AG04449 (cell line): ENCODE data around the gene ALX4.

Source experiments
- CTCF ChIA-PET: fragments of 350-600 bp; formaldehyde crosslinking; extraction: SDS; loops from one replicate; lab custom pipeline; 2021; ENCODE audit warnings: antibody characterized with exemption; lab: Yijun Ruan, JAX
- POLR2A ChIA-PET: fragments of 400-600, 350-600 bp; formaldehyde crosslinking; extraction: SDS; loops from one replicate; lab custom pipeline; 2020; ENCODE audit warnings: antibody characterized with exemption, inconsistent platforms; lab: Yijun Ruan, JAX
- DNase-seq: peaks from one replicate; pipeline ENCODE4 v3.0.0-alpha.2; 2010; ENCODE audit warnings: low read depth, low spot score
- H3K4me3 ChIP-seq: 2 replicates; pipeline ENCODE4 v1.5.1; 2011; ENCODE audit warnings: low read depth, mild to moderate bottlenecking, control low read depth, low read length
- CTCF ChIP-seq: IDR thresholded peaks from one replicate; pipeline ENCODE4 v1.5.1; 2011; ENCODE audit warnings: mild to moderate bottlenecking, moderate library complexity, low read length, control low read depth, inconsistent platforms; ENCODE audit not compliant: insufficient read depth; ENCODE audit errors: missing control alignments

ALX4 gene

GRCh38 chr11:44226945-44227344 is 83.0 kb downstream of the ALX4 start:
- CTCF ChIA-PET, result interaction anchor here (0.9 to 1.7 kb wide), 3 partner anchors 10 to 59 kb away, joined by 3 to 5 read pairs (median 3); no protein-coding TSS in a partner anchor
- H3K4me3 ChIP-seq, result no peak overlapping the region
- POLR2A ChIA-PET, result no interaction called here
- no peak for TF ChIP-seq CTCF
- DNase-seq, result no peak

- no peak for DNase-seq
- no peak for TF ChIP-seq CTCF
- ChIA-PET POLR2A (no interaction called here), CTCF (interaction anchor here (0.9 to 1.0 kb wide), 2 partner anchors 11 to 25 kb away, joined by 3 read pairs; no protein-coding TSS in a partner anchor)
- no peak overlapping the region for H3K4me3 ChIP-seq
These were observed 83.4 kb downstream of the ALX4 start for GRCh38 chr11:44226490-44226889.

- ChIA-PET CTCF (interaction anchor here (1.4 to 1.5 kb wide), 2 partner anchors 10 to 91 kb away, joined by 5 to 8 read pairs; no protein-coding TSS in a partner anchor), POLR2A (interaction anchor here (0.7 kb wide), 1 partner anchor 16 kb away, joined by 3 read pairs; no protein-coding TSS in a partner anchor)
- DNase-seq, result no peak
- no peak for TF ChIP-seq CTCF
- no peak overlapping the region for H3K4me3 ChIP-seq
These were observed 85.0 kb downstream of the ALX4 start for GRCh38 chr11:44224867-44225501.

DNA sequence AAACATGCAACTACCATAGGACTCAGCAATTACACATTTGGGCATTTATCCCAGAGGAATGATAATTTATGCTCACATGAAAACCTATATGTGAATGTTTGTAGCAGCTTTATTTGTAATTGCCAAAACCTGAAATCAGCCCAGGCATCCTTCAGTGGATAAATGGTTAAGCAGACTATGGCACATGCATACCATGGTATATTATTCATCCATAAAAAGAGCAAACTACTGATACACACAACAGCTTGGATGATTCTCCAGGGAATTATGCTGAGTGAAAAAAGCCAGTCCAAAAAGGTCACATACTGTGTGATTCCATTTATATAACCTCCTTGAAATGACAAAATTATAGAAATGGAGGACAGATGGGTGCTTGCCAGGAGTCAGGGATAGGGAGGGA is 86.7 kb downstream of the ALX4 start:
- no peak for TF ChIP-seq CTCF
- CTCF ChIA-PET, result interaction anchor here (0.8 kb wide), 1 partner anchor 10 kb away, joined by 4 read pairs; no protein-coding TSS in a partner anchor
- DNase-seq, result no peak
- H3K4me3 ChIP-seq, result no peak overlapping the region
- POLR2A ChIA-PET, result interaction anchor here (1.0 kb wide), 1 partner anchor 20 kb away, joined by 3 read pairs; no protein-coding TSS in a partner anchor

DNA sequence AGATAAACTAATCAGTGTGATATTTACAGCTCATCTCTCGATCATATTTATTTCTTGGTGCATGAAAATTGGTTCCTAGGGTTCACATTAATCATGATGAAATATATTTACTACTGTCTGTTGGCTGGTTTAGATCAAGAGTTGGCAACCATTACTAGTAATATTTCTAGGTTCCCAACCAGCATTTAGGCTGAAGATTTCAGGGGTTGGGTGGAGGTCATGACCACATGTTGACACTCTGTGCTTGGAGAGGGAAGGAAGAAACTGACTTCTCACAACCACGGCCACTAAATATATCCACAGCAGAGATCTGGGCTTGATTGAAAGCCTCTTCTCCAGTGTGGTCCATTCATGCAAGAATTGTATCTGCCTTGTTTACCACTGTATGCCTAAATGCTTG is 87.9 kb downstream of the ALX4 start:
- DNase-seq, result no peak
- no peak overlapping the region for H3K4me3 ChIP-seq
- ChIA-PET POLR2A (interaction anchor here (0.5 kb wide), 1 partner anchor 21 kb away, joined by 3 read pairs; no protein-coding TSS in a partner anchor), CTCF (interaction anchor here (1.0 kb wide), 1 partner anchor 38 kb away, joined by 3 read pairs; no protein-coding TSS in a partner anchor)
- TF ChIP-seq CTCF, result no peak

DNA sequence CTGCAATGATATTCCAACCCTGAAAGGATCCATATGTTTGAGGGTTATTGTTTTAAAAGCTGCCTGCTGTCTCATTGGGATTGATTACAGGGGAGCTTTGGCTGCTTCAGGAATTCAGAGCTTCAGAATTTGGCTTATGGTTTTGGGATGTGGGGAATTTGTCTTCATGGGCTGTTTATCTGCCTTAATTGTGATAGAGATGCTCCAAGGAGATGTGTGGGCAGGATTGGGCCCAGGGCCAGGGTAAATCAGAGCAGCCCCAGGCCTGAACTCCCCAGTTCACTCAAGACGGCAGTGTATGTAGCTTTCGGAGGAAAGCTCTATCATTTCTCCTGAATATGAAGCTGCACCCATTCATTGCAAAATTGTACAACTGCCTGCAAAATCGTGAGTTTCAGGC is 88.5 kb downstream of the ALX4 start:
- CTCF ChIA-PET, result interaction anchor here (1.0 kb wide), 1 partner anchor 37 kb away, joined by 3 read pairs; no protein-coding TSS in a partner anchor
- POLR2A ChIA-PET, result interaction anchor here (0.5 kb wide), 1 partner anchor 22 kb away, joined by 3 read pairs; no protein-coding TSS in a partner anchor
- H3K4me3 ChIP-seq, result no peak overlapping the region
- no peak for DNase-seq
- no peak for TF ChIP-seq CTCF
